Measurements from ENCODE around the gene SLC40A1.

The SLC40A1 gene

GRCh38 chr2:189542145-189542882, 38.3 kb downstream of the SLC40A1 start:
- no peak for TF ChIP-seq CTCF (IDR thresholded peaks at IDR 0.05)

- no peak for TF ChIP-seq CTCF (IDR thresholded peaks at IDR 0.05)
Observed at GRCh38 chr2:189541591-189541990, 39.0 kb downstream of the SLC40A1 start.

DNA sequence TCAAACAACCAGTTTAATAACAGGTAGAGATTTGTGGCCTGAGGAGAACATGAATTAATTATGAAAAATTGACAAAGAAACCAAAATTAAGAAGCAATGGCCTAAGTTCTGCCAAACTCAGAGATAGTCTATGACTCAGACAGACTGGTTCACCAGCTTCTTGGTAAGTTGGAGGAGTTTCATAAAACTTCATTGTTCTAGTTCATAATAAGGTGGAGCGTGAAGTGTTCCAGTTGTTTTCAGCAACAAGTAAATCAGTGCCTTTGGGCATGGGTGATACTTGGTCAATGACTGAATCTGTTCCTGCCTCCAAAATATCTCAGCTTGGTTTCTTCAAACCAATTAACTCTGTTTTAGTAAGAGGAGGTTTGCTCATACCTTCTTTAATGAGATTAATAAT, 40.0 kb downstream of the SLC40A1 start:
- TF ChIP-seq CTCF (IDR thresholded peaks at IDR 0.05) = no peak

- TF ChIP-seq CTCF (IDR thresholded peaks at IDR 0.05) = no peak
Observed at GRCh38 chr2:189538402-189538801, 42.2 kb downstream of the SLC40A1 start.

DNA sequence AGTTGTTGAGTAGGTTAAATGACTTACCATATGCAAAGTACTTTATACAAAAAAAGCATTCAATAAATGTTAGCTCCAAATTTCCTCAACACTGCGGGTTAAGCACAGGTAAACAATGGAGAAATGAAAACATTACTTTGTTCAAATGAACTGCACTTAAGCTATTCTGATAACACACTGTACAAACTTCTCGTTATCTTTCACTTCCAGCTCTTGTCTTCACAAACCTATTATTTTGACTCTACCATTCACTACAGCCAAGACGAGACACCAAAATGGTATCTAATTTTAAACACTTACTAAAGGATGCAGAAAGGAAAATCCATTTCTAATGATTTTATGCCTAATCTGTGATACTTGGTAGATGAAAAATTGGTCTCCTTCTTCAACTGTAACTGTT, 43.8 kb downstream of the SLC40A1 start:
- no peak for TF ChIP-seq CTCF (IDR thresholded peaks at IDR 0.05)

DNA sequence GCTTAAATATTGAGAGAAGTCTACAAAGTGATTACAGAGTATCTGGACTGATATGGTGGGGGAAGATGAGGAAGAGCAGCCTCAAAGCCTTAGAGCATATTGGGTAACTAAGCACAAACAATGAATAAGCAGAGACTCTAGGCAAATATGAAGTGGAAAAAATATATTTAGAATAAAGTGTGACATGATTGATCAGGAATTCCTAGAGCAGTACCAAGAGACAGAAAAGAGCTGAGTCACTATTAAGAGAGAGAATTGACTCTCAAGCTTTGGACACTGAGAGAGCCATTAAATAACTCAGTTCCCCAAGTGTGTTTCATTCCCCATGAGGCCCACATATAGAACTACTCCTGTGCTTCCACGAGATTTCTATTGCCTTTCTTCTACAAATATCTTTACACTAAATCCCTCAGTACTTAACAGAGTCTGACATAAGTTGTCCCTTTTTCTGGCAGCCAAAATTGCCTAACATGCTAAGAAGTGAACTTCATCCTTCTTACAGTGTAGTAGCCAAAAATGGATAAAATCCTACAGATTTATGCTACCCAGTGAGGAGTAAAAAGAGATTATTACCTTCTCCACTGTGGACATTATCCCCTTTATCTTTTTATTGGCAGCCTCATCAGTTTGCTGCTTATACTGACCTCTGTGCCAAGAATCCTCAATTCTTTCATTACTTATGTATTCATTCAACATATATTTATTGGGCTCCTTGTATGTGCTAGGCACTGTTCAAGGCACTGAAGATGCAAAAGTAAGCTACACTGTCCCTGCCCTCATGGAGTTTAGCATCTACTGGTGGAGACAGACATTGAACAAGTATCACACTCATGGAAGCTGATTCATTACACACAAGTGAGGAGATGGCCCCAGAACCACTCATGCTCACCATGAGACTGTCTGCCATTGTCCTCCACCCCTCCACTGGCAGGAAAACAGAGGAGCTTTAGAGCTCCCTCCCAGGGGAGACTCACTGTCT, 45.4 kb downstream of the SLC40A1 start:
- no peak for TF ChIP-seq CTCF (IDR thresholded peaks at IDR 0.05)

- TF ChIP-seq CTCF (IDR thresholded peaks at IDR 0.05) = no peak
Observed at GRCh38 chr2:189533288-189534035, 47.1 kb downstream of the SLC40A1 start.

Measured in LNCAP (cell line).